DMS79 (cell line): ENCODE data around the gene SORBS2.

ENCODE experiments used
- DNase-seq: peaks from one replicate; lab custom pipeline; 2025; lab: John Stamatoyannopoulos, UW

Gene SORBS2

DNA sequence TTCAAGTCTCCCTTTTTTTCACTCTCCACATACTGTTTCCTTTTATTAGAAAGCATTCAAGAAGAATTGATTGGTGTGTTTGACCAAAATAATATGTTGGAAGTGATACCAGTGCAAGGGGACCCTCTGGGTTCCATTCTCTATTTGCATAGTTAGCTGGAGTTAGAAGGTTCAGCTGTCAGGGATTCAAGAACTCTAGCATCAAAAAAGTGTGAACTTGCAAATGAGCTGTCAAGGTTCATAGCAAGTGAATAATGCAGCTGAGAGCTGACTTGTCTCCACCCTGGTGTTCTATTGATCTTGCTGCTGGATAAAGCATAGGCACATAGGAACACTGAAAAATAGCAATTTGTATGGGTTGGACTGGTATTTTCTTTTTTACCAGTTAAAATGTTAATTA is 73.2 kb downstream of the SORBS2 start:
- no peak for DNase-seq

GRCh38 chr4:185738038-185738552 is 73.9 kb downstream of the SORBS2 start:
- no peak for DNase-seq

DNA sequence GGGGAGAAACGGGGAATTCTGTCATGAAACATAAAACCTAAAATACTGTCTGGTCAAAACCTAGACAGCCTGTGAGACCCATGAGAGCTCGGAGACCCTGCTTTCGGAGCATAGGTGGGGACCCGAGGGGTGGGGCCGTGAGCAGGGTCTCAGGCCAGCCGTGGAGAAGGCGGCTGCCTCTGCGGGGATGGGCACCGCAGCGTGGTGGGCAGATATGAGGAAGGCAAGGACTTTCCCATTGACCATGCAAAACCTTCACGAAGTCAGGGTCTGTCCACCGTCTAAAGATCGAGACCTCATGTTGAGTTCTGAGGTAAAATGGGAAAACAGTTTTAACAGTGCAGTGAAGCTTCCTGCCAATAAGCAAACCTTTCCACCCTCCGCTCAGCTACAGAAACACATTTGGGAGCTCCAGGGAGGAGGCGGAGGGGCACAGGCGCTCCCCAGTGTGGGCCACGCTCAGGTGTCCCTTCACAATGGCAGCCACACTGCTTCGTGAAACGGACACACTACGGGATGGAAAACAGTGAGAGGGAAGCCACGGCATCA is 74.4 kb downstream of the SORBS2 start:
- no peak for DNase-seq

- no peak for DNase-seq
These were observed 75.1 kb downstream of the SORBS2 start for GRCh38 chr4:185736882-185737281.

- DNase-seq, result no peak
These were observed 76.1 kb downstream of the SORBS2 start for GRCh38 chr4:185735866-185736400.

DNA sequence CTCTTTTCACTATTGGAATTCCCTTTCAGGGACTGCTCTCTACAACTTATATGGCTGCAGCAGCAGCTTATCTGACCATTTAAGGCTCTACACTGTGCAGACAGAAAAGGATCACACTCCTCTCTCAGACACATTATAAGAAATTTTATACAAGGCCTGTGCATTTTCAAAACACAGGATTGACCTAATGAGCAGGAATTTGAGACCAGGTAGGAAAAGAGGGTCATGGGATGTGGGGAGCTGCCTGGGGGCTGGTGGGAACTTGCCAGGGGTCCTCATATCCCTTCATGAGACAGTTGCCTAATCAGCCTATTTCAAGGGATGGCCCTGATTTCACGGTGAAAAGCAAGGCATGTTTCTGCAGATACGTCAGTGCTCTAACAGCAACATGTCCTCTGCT is 77.1 kb downstream of the SORBS2 start:
- no peak for DNase-seq

- no peak for DNase-seq
These were observed 77.8 kb downstream of the SORBS2 start for GRCh38 chr4:185734214-185734613.

DNA sequence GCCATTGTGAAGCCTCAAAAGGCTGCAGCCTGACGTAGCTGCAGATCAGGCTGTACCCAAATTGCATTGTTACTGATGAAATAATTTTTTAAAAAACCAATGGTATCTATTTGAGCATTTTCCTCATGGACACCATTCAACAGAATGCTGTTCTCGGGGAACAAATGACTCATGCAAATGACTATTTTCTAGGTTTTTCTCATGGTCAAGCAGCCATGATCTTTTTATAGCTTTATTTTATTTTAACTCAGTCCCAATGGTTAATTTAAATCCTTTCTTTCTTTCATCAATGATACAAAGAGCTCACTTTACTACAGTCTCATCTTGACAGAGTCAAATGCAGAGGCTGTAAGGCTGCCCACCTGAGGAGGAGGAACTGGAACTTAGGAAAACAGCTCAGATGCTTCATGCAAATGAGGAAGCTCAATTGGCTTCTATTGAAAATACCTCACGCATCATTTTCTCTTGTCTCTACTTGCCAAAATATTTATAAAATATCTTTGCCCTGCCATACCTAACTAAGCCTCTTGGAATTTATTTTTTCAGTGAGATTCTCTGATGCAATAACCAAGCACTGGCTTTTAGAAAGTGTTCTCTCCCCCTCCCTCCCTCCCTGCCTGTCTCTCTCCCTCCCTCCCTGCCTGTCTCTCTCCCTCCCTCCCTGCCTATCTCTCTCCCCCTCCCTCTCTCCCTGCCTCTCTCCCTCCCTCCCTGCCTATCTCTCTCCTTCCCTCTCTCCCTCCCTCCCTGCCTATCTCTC is 81.0 kb downstream of the SORBS2 start:
- no peak for DNase-seq

GRCh38 chr4:185730387-185730786 is 81.6 kb downstream of the SORBS2 start:
- peak; percentile 13 for DNase-seq

- DNase-seq, result no peak
These were observed 82.6 kb downstream of the SORBS2 start for GRCh38 chr4:185729391-185729804.

DNA sequence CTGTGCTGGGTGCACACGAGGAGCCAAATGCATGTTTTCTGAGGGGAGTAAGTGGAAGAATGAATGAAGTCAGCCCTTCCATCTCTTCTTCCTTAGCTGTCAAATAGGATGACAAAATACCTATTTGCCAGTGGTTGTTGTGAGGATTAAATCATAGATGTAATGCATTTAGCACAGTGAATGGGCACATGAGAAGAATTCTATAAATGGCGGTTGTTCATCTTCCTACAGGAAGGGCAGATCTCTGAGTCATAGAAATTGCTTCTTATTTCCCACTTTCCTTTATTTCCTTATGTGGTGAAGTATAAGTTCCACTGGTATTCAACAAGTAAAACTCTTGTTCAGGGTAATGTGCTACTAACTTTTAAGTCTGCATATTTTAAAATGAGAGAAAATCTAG is 83.1 kb downstream of the SORBS2 start:
- no peak for DNase-seq

- DNase-seq, result no peak
These were observed 85.1 kb downstream of the SORBS2 start for GRCh38 chr4:185726931-185727330.

GRCh38 chr4:185723631-185724260 is 88.2 kb downstream of the SORBS2 start:
- no peak for DNase-seq

DNA sequence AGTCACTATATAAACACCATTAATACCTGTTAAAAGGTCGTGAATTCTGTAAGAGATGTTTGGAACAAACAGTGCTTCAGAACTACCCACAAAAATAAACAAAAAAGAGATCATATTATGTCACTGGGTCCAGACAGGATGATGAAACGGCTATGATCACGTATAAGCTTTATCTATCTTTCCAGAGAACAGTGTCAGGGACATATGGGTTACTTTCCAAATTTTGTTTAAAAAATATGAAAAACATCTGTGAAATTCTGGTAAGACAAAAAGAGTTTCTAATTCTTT is 90.0 kb downstream of the SORBS2 start:
- no peak for DNase-seq

- DNase-seq, result no peak
These were observed 90.6 kb downstream of the SORBS2 start for GRCh38 chr4:185721190-185722028.

GRCh38 chr4:185719500-185719858 is 92.5 kb downstream of the SORBS2 start:
- no peak for DNase-seq

DNA sequence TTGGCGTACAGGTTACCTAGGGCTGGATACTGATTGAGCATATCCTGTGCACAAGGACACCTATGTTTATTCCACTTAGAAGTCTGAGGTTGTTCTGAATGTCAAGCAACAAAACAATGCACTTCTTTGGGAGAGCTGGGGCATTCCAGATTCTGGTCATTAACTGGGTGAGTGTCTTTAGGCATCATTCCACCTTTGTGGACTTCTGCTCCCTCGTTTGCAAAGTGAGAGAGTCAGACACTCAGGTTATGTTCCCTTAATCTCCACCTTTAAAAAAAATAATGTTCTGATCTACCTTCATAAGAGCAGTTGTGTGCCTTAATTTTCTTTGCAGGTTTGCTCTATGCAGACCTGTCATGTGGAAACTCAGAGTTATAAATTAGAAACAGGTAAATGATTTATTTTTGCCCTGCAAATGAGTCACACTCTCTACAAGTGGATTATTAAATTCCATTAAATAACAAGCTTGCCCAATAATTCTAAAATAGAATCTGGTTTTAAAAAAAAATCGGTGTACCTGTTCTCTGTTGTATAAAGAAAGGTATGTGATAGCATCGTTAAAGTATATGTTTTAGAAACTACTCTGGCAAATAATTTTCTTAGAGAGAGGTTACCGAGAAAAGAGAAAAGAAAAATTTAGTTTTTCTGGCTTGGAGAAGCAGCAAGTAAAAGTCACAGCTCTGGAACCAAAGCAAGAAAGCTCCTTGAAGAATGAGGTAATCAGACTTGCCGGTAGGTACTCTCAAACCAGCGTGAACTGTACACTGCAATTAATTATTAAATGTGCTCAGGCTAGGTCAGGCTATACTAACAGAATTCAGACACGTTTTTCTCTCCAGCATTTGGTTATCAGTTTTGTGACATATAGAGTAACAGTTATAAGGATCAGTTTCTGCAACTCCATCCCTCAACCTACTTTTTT is 93.2 kb downstream of the SORBS2 start:
- peak; percentile 46 for DNase-seq

- no peak for DNase-seq
These were observed 94.6 kb downstream of the SORBS2 start for GRCh38 chr4:185717377-185717741.

DNA sequence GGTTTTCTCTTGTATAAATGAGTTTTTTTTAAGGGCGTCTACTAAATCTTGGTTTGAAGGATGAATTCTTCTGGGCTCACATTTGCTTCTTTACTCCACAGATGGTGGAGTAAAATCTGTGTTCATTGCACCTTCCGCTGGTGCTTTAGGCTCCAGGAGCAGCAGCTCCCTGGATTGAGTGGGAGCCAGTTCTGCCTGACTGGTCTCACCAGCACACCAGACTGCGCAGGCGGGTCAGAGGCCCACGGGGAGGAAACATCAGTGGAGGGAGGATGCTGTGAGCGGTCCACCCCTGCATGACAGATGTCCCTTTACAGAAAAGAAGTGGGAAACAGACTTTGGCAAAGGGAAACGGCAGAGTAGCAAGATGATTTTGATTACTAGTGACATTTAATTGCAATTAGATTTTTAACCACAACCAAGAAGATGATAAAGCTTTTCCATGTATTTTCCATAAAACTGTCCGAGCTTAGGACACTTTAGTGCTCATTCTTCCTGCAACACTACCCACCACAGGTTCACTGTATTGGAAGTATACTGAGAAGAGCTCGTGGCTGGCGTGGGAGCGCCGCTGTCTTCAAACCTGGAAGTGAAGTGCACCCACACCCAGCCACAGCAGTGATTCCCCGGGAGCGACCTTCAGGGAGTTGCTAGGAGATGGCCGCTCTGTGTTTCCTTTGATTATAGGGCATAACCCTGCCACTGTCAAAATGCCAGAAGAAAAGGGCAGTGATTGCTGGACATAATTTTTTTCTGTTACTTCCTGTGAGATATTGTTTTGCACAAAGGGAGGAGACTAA is 95.2 kb downstream of the SORBS2 start:
- no peak for DNase-seq

- peak; percentile 94 for DNase-seq
These were observed 95.8 kb downstream of the SORBS2 start for GRCh38 chr4:185716141-185716551.
